Naive thymus-derived CD4-positive, alpha-beta T cell (primary cell): ENCODE results near the gene ARIH2. TPM values are rescaled to one million over a fixed set of nuclear protein-coding genes. Genes with fewer than 3 reads are reported as not detected.

Experiments
- ATAC-seq: fragments of 150-1000 bp; cut with Tn5 transposase; 2 replicates; pipeline ENCODE4 v1.10.0; 2021; ENCODE audit warnings: mild to moderate bottlenecking, moderate library complexity
- CTCF ChIA-PET: fragments of 350-600 bp; sonication (Branson Sonifier 250); formaldehyde crosslinking; loops from one replicate; lab custom pipeline; 2021; ENCODE audit warnings: antibody characterized with exemption; lab: Charles Lee
- POLR2A ChIA-PET: fragments of 350-600 bp; sonication (Branson Sonifier 250); formaldehyde crosslinking; loops from one replicate; lab custom pipeline; 2021; ENCODE audit warnings: antibody characterized with exemption, inconsistent platforms; lab: Charles Lee
- DNase-seq, 9 donors: peaks; one replicate each; pipeline versions ENCODE4 v3.0.0 to v3.0.0-alpha.2; 2020 to 2022; ENCODE audit warnings: mixed read lengths in 1 of 9
- H3K27ac ChIP-seq: one replicate; pipeline ENCODE4 v1.7.0; 2013; ENCODE audit warnings: mild to moderate bottlenecking, low read depth, low read length, moderate library complexity
- H3K27me3 ChIP-seq, 2 donors: one replicate each; pipeline ENCODE4 v1.7.0; 2013; ENCODE audit warnings: low read length in 2 of 2, mild to moderate bottlenecking in 2 of 2, moderate library complexity in 2 of 2; ENCODE audit not compliant: control insufficient read depth in 2 of 2, insufficient read depth in 2 of 2
- H3K36me3 ChIP-seq, 3 experiments: 1 replicate in 2 of 3; 2 replicates in 1 of 3; pipeline ENCODE4 v1.7.0; 2013; ENCODE audit warnings: low read length in 3 of 3, mild to moderate bottlenecking in 3 of 3, moderate library complexity in 1 of 3; ENCODE audit not compliant: insufficient read depth in 3 of 3, control insufficient read depth in 2 of 3
- H3K4me1 ChIP-seq, 2 donors: one replicate each; pipeline ENCODE4 v1.7.0; 2013; ENCODE audit warnings: low read length in 2 of 2, mild to moderate bottlenecking in 2 of 2, moderate library complexity in 1 of 2; ENCODE audit not compliant: control insufficient read depth in 2 of 2, insufficient read depth in 2 of 2
- H3K4me3 ChIP-seq: 2 replicates; pipeline ENCODE4 v1.7.0; 2013; ENCODE audit warnings: mild to moderate bottlenecking, low read length
- H3K9me3 ChIP-seq, 3 experiments: 1 replicate in 2 of 3; 2 replicates in 1 of 3; pipeline ENCODE4 v1.7.0; 2013; ENCODE audit warnings: low read length in 3 of 3; ENCODE audit not compliant: control insufficient read depth in 2 of 3
- H3K27ac Mint-ChIP-seq, 9 donors: one replicate each; pipeline ENCODE4 v1.8.0; 2020 to 2022; ENCODE audit warnings: mixed read lengths in 9 of 9, mild to moderate bottlenecking in 8 of 9, moderate library complexity in 5 of 9, inconsistent platforms in 2 of 9
- H3K27me3 Mint-ChIP-seq, 5 donors: one replicate each; pipeline ENCODE4 v1.8.0; 2021 to 2022; ENCODE audit warnings: mixed read lengths in 5 of 5, mild to moderate bottlenecking in 1 of 5
- H3K36me3 Mint-ChIP-seq, 5 donors: one replicate each; pipeline ENCODE4 v1.8.0; 2020 to 2022; ENCODE audit warnings: mixed read lengths in 5 of 5, mild to moderate bottlenecking in 3 of 5, inconsistent platforms in 1 of 5
- H3K4me1 Mint-ChIP-seq, 7 donors: one replicate each; pipeline ENCODE4 v1.8.0; 2020 to 2022; ENCODE audit warnings: mixed read lengths in 7 of 7, mild to moderate bottlenecking in 3 of 7, inconsistent platforms in 1 of 7
- H3K4me3 Mint-ChIP-seq, 10 donors: one replicate each; pipeline ENCODE4 v1.8.0; 2020 to 2022; ENCODE audit warnings: mild to moderate bottlenecking in 10 of 10, mixed read lengths in 10 of 10, moderate library complexity in 6 of 10, inconsistent platforms in 2 of 10
- H3K9me3 Mint-ChIP-seq, 11 donors: one replicate each; pipeline ENCODE4 v1.8.0; 2020 to 2022; ENCODE audit warnings: mixed read lengths in 11 of 11, mild to moderate bottlenecking in 4 of 11, inconsistent platforms in 1 of 11, moderate library complexity in 1 of 11
- intact Hi-C, 2 donors: fragments of 100-400 bp; cut with micrococcal nuclease; formaldehyde crosslinking; loops; one replicate each; pipeline ENCODE4 v1.15.1; 2023
- polyA plus RNA-seq, 2 donors: library from polyadenylated mRNA; unstranded; fragments of 300-500 nt; fragmentation: Illumina TruSeq; gene quantifications; one replicate each; pipeline ENCODE4 v1.2.3, GENCODE V29; 2021
- total RNA-seq, 6 experiments: library from RNA in 5 of 6; stranded (reverse) in 5 of 6; gene quantifications; 1 replicate in 5 of 6; 2 replicates in 1 of 6; pipeline ENCODE4 v1.2.3 and lab custom pipeline; 2021 to 2026

The ARIH2 gene
- total RNA-seq (100 to 1,000 TPM; 103 to 189 (median 150) TPM), polyA plus RNA-seq (100 to 1,000 TPM; 111 to 114 TPM), total RNA-seq (lab: John Stamatoyannopoulos, UW) (173 reads per million, percentile 92 among the genes with 10 or more reads in this experiment)

GRCh38 chr3:48918388-48919214, at the start of gene ARIH2:
ARIH2 (plus strand) TSS chr3:48918842; CDS start chr3:48927559, 8,717 bp downstream.
- Histone ChIP-seq H3K27ac (peak within 1 kb of the TSS; percentile 98), H3K4me3 (peak within 1 kb of the TSS; percentile 94)
- CTCF ChIA-PET = interaction anchor here (0.7 to 2.2 kb wide), 3 partner anchors 9 to 622 kb away, joined by 3 to 15 read pairs (median 3); partner anchors contain the start of gene SLC25A20

GRCh38 chr3:48877671-48878070, 41.0 kb upstream of the ARIH2 start:
- POLR2A ChIA-PET = no interaction called here
- Mint-ChIP-seq H3K4me3 (no peak overlapping the region), H3K36me3 (peaks cover 0 to 15% (median 4%) of the 10 kb centered on the region in 5 donors), H3K9me3 (no peaks in the 10 kb centered on the region), H3K27ac (peak overlapping the region in 1 of 9 donors; percentile 46), H3K4me1 (peaks cover 0 to 11% (median 4%) of the 10 kb centered on the region in 7 donors), H3K27me3 (no peaks in the 10 kb centered on the region)
- H3K9me3 ChIP-seq = no peaks in the 10 kb centered on the region
- ATAC-seq (no peak), DNase-seq (no peak)
- H3K4me3 ChIP-seq = no peak overlapping the region
- H3K36me3 ChIP-seq = peaks cover 0 to 22% (median 5%) of the 10 kb centered on the region in 3 experiments
- H3K4me1 ChIP-seq = no peaks in the 10 kb centered on the region
- H3K27me3 ChIP-seq = no peaks in the 10 kb centered on the region
- intact Hi-C loops = no loop called here
- no peak overlapping the region for H3K27ac ChIP-seq
- CTCF ChIA-PET = no interaction called here

More at GRCh38 chr3:48918388-48919214, at the start of gene ARIH2:
- peaks cover 12 to 16% of the 10 kb centered on the region in 2 donors for H3K4me1 ChIP-seq
- peak within 1 kb of the TSS; percentile 96 to 100 (median 99) for H3K27ac Mint-ChIP-seq
- peaks cover 7 to 31% (median 27%) of the 10 kb centered on the region in 7 donors for H3K4me1 Mint-ChIP-seq
- H3K4me3 Mint-ChIP-seq = peak within 1 kb of the TSS; percentile 89 to 98 (median 96)
- no peaks in the 10 kb centered on the region for H3K27me3 ChIP-seq
- H3K36me3 ChIP-seq = peaks cover 0 to 13% (median 0%) of the 10 kb centered on the region in 3 experiments
- ATAC-seq (peak; percentile 88), DNase-seq (peak; percentile 82 to 89 (median 88))
- intact Hi-C loops = loop anchor here (1.0 to 10.0 kb wide), 17 partner anchors 20 to 1944 kb away; partner anchors contain the start of genes PRKAR2A (in 2 of the 2), SLC25A20 (in 2 of the 2), CCDC12 (in 1 of the 2) and CDC25A (in 1 of the 2)
- H3K9me3 Mint-ChIP-seq = peaks cover 0 to 2% (median 0%) of the 10 kb centered on the region in 11 donors
- peaks cover 0 to 8% (median 4%) of the 10 kb centered on the region in 5 donors for H3K36me3 Mint-ChIP-seq
- POLR2A ChIA-PET = interaction anchor here (0.5 to 3.5 kb wide), 16 partner anchors 9 to 202 kb away, joined by 3 to 39 read pairs (median 3); partner anchors contain the start of genes IMPDH2, IP6K2, NDUFAF3 and SLC25A20
- H3K27me3 Mint-ChIP-seq = no peaks in the 10 kb centered on the region
- H3K9me3 ChIP-seq = no peaks in the 10 kb centered on the region

GRCh38 chr3:48879307-48879993, 39.2 kb upstream of the ARIH2 start:
- CTCF ChIA-PET = no interaction called here

GRCh38 chr3:48879994-48880377, 38.7 kb upstream of the ARIH2 start:
- H3K36me3 ChIP-seq = peaks cover 0 to 40% (median 5%) of the 10 kb centered on the region in 3 experiments
- H3K27me3 ChIP-seq = no peaks in the 10 kb centered on the region
- H3K9me3 ChIP-seq = no peaks in the 10 kb centered on the region
- ATAC-seq (no peak), DNase-seq (no peak)
- H3K4me1 ChIP-seq = no peaks in the 10 kb centered on the region
- intact Hi-C loops = no loop called here
- no peak overlapping the region for H3K27ac ChIP-seq
- Mint-ChIP-seq H3K36me3 (peaks cover 0 to 25% (median 5%) of the 10 kb centered on the region in 5 donors), H3K9me3 (no peaks in the 10 kb centered on the region), H3K27ac (peak overlapping the region in 3 of 9 donors; percentile 13 to 48 (median 46)), H3K4me1 (peaks cover 0 to 12% (median 4%) of the 10 kb centered on the region in 7 donors), H3K27me3 (no peaks in the 10 kb centered on the region), H3K4me3 (no peak overlapping the region)
- ChIA-PET CTCF (no interaction called here), POLR2A (no interaction called here)
- no peak overlapping the region for H3K4me3 ChIP-seq

More at GRCh38 chr3:48879307-48879993, 39.2 kb upstream of the ARIH2 start:
- POLR2A ChIA-PET = no interaction called here
- Mint-ChIP-seq H3K4me3 (no peak overlapping the region), H3K27ac (peak overlapping the region in 4 of 9 donors; percentile 13 to 48 (median 44)), H3K9me3 (no peaks in the 10 kb centered on the region), H3K4me1 (peaks cover 0 to 11% (median 4%) of the 10 kb centered on the region in 7 donors), H3K36me3 (peaks cover 0 to 19% (median 4%) of the 10 kb centered on the region in 5 donors), H3K27me3 (no peaks in the 10 kb centered on the region)
- ATAC-seq (no peak), DNase-seq (no peak)
- H3K27me3 ChIP-seq = no peaks in the 10 kb centered on the region
- H3K4me3 ChIP-seq = no peak overlapping the region
- no peak overlapping the region for H3K27ac ChIP-seq
- H3K4me1 ChIP-seq = no peaks in the 10 kb centered on the region
- no peaks in the 10 kb centered on the region for H3K9me3 ChIP-seq
- intact Hi-C loops = no loop called here
- peaks cover 0 to 35% (median 5%) of the 10 kb centered on the region in 3 experiments for H3K36me3 ChIP-seq

GRCh38 chr3:48881006-48881405, 37.6 kb upstream of the ARIH2 start:
- H3K27ac Mint-ChIP-seq = peak overlapping the region in 2 of 9 donors; percentile 41 to 48
- CTCF ChIA-PET = no interaction called here
- intact Hi-C loops = no loop called here
- H3K27ac ChIP-seq = no peak overlapping the region
- no peak overlapping the region for H3K4me3 ChIP-seq
- no peaks in the 10 kb centered on the region for H3K4me1 ChIP-seq
- no peak overlapping the region for H3K4me3 Mint-ChIP-seq
- DNase-seq = no peak
- H3K9me3 ChIP-seq = no peaks in the 10 kb centered on the region
- no peaks in the 10 kb centered on the region for H3K27me3 Mint-ChIP-seq
- H3K36me3 ChIP-seq = peaks cover 0 to 40% (median 5%) of the 10 kb centered on the region in 3 experiments
- POLR2A ChIA-PET = no interaction called here
- ATAC-seq = no peak
- H3K27me3 ChIP-seq = no peaks in the 10 kb centered on the region
- peaks cover 0 to 21% (median 7%) of the 10 kb centered on the region in 7 donors for H3K4me1 Mint-ChIP-seq
- peaks cover 4 to 29% (median 8%) of the 10 kb centered on the region in 5 donors for H3K36me3 Mint-ChIP-seq
- no peaks in the 10 kb centered on the region for H3K9me3 Mint-ChIP-seq

GRCh38 chr3:48881652-48882114, 37.0 kb upstream of the ARIH2 start:
- ChIA-PET POLR2A (no interaction called here), CTCF (interaction anchor here (0.6 to 0.8 kb wide), 2 partner anchors 142 to 681 kb away, joined by 3 read pairs; no protein-coding TSS in a partner anchor)
- no peak overlapping the region for H3K4me3 ChIP-seq
- Mint-ChIP-seq H3K4me3 (no peak overlapping the region), H3K27ac (no peak overlapping the region), H3K36me3 (peaks cover 4 to 29% (median 8%) of the 10 kb centered on the region in 5 donors), H3K9me3 (no peaks in the 10 kb centered on the region), H3K27me3 (no peaks in the 10 kb centered on the region), H3K4me1 (peaks cover 0 to 21% (median 7%) of the 10 kb centered on the region in 7 donors)
- H3K9me3 ChIP-seq = no peaks in the 10 kb centered on the region
- H3K4me1 ChIP-seq = no peaks in the 10 kb centered on the region
- no peak overlapping the region for H3K27ac ChIP-seq
- intact Hi-C loops = no loop called here
- DNase-seq (no peak), ATAC-seq (no peak)
- H3K27me3 ChIP-seq = no peaks in the 10 kb centered on the region
- peaks cover 0 to 41% (median 5%) of the 10 kb centered on the region in 3 experiments for H3K36me3 ChIP-seq
